Brain pericyte (primary cell): Measurements from ENCODE around the gene AKAP10.
"Not testable (repeated sequence)": the region's sequence is repeated elsewhere in the genome, so short reads cannot be mapped to it uniquely, and the experiment has no call there.

Source experiments
- DNase-seq: peaks from one replicate; pipeline ENCODE4 v3.0.0-alpha.2; 2012; ENCODE audit warnings: low read depth, low spot score

Gene AKAP10

GRCh38 chr17:19977293-19978208 is at the start of gene AKAP10:
AKAP10 (minus strand) TSS chr17:19977828; CDS start chr17:19977679, 149 bp downstream.
- DNase-seq = no peak

GRCh38 chr17:20026960-20027359 is 49.3 kb upstream of the AKAP10 start:
- DNase-seq = no peak

- no peak for DNase-seq
These were observed 45.1 kb upstream of the AKAP10 start for GRCh38 chr17:20022701-20023100.

- not testable (repeated sequence) for DNase-seq
These were observed 38.9 kb upstream of the AKAP10 start for GRCh38 chr17:20016475-20016992.

GRCh38 chr17:20012017-20012536 is 34.4 kb upstream of the AKAP10 start:
- DNase-seq = no peak

- DNase-seq = no peak
These were observed 33.3 kb upstream of the AKAP10 start for GRCh38 chr17:20010936-20011335.

GRCh38 chr17:20010099-20010863 is 32.7 kb upstream of the AKAP10 start:
- DNase-seq = no peak

GRCh38 chr17:20009302-20010098 is 31.9 kb upstream of the AKAP10 start, which contains the start of gene SPECC1:
SPECC1 (plus strand) TSS chr17:20009359; CDS start chr17:20096652, 87,293 bp downstream.
- DNase-seq = no peak

- peak; percentile 8 for DNase-seq
These were observed 31.3 kb upstream of the AKAP10 start for GRCh38 chr17:20009052-20009301.

- no peak for DNase-seq
These were observed 30.8 kb upstream of the AKAP10 start for GRCh38 chr17:20008242-20009051.

- no peak for DNase-seq
These were observed 18.9 kb upstream of the AKAP10 start for GRCh38 chr17:19996502-19996901.

GRCh38 chr17:19996086-19996485 is 18.5 kb upstream of the AKAP10 start:
- no peak for DNase-seq

GRCh38 chr17:19992803-19993713 is 15.4 kb upstream of the AKAP10 start:
- DNase-seq = peak; percentile 60

- no peak for DNase-seq
These were observed 13.7 kb upstream of the AKAP10 start for GRCh38 chr17:19991252-19991885.

GRCh38 chr17:19987897-19988296 is 10.3 kb upstream of the AKAP10 start:
- no peak for DNase-seq

- no peak for DNase-seq
These were observed 9.6 kb upstream of the AKAP10 start for GRCh38 chr17:19986941-19987861.

- no peak for DNase-seq
These were observed 2.5 kb upstream of the AKAP10 start for GRCh38 chr17:19979917-19980770.
